ENCODE results near the gene GCN1. TPM values are rescaled to one million over a fixed set of nuclear protein-coding genes. Genes with fewer than 3 reads are reported as not detected.

Gene GCN1
- total and polyA plus RNA-seq, 10 of the 15 experiments (the other 5 are each of a cell fraction or from before 2014, with no cell fraction given) = 10.8 to 150 (median 58.3) TPM

DNA sequence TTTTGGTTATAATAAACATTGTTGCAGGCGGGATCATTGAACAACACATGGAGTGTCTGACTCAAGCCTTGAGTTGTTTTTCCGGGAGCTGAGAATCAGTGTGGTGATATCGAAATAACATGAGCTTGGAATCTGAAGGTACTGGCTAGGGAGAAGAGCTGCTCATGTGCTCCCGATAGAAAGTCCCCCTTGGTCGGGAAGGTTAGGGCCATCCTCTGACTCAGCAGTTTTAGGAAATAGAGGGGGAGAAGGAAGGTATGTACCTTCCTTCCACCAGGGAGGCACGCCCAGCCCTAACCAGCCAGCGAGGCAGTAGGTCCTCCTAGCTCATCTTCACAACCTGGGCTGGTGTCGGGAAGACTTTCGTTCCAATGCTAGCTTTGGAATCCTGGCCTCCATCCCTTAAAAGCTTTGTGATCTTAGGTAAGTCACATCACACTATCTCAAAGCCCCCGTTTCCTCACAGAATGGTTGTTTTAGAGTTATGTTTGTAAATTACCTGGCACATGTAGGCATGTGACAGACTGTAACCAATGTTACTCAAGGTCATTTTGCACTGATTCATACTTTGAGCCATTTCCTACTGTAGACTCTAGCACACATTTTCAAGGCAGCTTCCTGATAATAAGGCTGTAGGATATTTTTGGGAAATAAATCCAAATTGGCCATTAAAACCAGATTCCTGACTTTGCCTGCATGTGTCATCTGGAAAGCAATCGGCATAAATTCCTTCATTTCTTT, 76.0 kb downstream of the GCN1 start (continued):
- no peak for TF ChIP-seq KDM1A (IDR thresholded peaks at IDR 0.05; ENCODE audit: borderline replicate concordance)
- TF ChIP-seq SUPT20H (IDR thresholded peaks at IDR 0.05; ENCODE audit: borderline replicate concordance, control insufficient read depth, low read depth, low read length) = no peak
- peak; percentile 51; the same call in 1 of the 2 replicates for TF ChIP-seq RAD51 (IDR thresholded peaks at IDR 0.05)
- TF ChIP-seq, protein P1, sequence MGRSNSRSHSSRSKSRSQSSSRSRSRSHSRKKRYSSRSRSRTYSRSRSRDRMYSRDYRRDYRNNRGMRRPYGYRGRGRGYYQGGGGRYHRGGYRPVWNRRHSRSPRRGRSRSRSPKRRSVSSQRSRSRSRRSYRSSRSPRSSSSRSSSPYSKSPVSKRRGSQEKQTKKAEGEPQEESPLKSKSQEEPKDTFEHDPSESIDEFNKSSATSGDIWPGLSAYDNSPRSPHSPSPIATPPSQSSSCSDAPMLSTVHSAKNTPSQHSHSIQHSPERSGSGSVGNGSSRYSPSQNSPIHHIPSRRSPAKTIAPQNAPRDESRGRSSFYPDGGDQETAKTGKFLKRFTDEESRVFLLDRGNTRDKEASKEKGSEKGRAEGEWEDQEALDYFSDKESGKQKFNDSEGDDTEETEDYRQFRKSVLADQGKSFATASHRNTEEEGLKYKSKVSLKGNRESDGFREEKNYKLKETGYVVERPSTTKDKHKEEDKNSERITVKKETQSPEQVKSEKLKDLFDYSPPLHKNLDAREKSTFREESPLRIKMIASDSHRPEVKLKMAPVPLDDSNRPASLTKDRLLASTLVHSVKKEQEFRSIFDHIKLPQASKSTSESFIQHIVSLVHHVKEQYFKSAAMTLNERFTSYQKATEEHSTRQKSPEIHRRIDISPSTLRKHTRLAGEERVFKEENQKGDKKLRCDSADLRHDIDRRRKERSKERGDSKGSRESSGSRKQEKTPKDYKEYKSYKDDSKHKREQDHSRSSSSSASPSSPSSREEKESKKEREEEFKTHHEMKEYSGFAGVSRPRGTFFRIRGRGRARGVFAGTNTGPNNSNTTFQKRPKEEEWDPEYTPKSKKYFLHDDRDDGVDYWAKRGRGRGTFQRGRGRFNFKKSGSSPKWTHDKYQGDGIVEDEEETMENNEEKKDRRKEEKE (IDR thresholded peaks at IDR 0.05) = no peak
- TF ChIP-seq NFXL1 (IDR thresholded peaks at IDR 0.05; ENCODE audit: borderline replicate concordance) = no peak
- TF ChIP-seq ZZZ3 (IDR thresholded peaks at IDR 0.05; ENCODE audit: control insufficient read depth, insufficient read length, low read depth) = no peak
- no peak for TF ChIP-seq PAX5 (IDR thresholded peaks at IDR 0.05; ENCODE audit: borderline replicate concordance, low read depth, low read length)
- no peak for TF ChIP-seq FOXM1 (IDR thresholded peaks at IDR 0.05; ENCODE audit: low read depth, low read length)
- TF ChIP-seq BMI1 (IDR thresholded peaks at IDR 0.05; ENCODE audit: borderline replicate concordance) = no peak
- TF ChIP-seq ZNF622 (IDR thresholded peaks at IDR 0.05) = no peak
- TF ChIP-seq BACH1 (IDR thresholded peaks at IDR 0.05; ENCODE audit: borderline replicate concordance) = peak; percentile 97
- TF ChIP-seq SUZ12 (IDR thresholded peaks at IDR 0.05; ENCODE audit: unreplicated experiment) = no peak
- TF ChIP-seq PAX8 (IDR thresholded peaks at IDR 0.05) = no peak
- no peak for TF ChIP-seq ZBTB40 (IDR thresholded peaks at IDR 0.05; ENCODE audit: borderline replicate concordance)
- no peak for TF ChIP-seq IKZF2 (IDR thresholded peaks at IDR 0.05)
- TF ChIP-seq, protein P2, sequence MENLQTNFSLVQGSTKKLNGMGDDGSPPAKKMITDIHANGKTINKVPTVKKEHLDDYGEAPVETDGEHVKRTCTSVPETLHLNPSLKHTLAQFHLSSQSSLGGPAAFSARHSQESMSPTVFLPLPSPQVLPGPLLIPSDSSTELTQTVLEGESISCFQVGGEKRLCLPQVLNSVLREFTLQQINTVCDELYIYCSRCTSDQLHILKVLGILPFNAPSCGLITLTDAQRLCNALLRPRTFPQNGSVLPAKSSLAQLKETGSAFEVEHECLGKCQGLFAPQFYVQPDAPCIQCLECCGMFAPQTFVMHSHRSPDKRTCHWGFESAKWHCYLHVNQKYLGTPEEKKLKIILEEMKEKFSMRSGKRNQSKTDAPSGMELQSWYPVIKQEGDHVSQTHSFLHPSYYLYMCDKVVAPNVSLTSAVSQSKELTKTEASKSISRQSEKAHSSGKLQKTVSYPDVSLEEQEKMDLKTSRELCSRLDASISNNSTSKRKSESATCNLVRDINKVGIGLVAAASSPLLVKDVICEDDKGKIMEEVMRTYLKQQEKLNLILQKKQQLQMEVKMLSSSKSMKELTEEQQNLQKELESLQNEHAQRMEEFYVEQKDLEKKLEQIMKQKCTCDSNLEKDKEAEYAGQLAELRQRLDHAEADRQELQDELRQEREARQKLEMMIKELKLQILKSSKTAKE (IDR thresholded peaks at IDR 0.05; ENCODE audit: low read depth, poor library complexity, severe bottlenecking) = no peak
- no peak for TF ChIP-seq DPF2 (IDR thresholded peaks at IDR 0.05)
- peak; percentile 11; the same call in 1 of the 2 replicates for TF ChIP-seq NR2F1 (conservative IDR thresholded peaks at IDR 0.05)
- TF ChIP-seq RELA (IDR thresholded peaks at IDR 0.05; ENCODE audit: borderline replicate concordance, partially characterized antibody) = no peak
